ENCODE results near the gene TGFBRAP1. TPM values are rescaled to one million over a fixed set of nuclear protein-coding genes. Genes with fewer than 3 reads are reported as not detected.
"Not testable (repeated sequence)": the region's sequence is repeated elsewhere in the genome, so short reads cannot be mapped to it uniquely, and the experiment has no call there.

Gene TGFBRAP1
- total and polyA plus RNA-seq, 5 experiments from 2014 or later: 19.4 to 26.9 (median 22.8) TPM

DNA sequence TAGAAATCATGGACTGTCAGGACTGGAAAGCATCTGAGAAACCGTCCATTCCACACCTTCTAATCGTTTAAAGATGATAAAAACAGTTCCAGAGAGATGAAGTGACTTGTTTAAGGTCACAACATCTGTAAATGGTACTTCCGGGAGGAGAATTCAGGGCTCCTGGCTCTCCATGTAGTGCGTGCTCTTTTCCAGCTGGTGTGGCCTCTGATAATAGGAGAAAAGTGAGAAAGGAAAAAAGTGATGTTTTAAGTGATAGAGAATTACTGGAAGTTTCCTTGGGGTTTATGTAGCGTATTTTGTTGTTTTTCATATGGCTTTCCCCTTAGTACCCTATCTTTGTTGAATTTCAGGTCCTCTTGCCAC is 8.5 kb upstream of the TGFBRAP1 start:
- DNase-seq: no peak
- peak overlapping the region; percentile 94 to 100 (median 99) for H3K4me3 Mint-ChIP-seq
- no peaks in the 10 kb centered on the region for H3K9me3 Mint-ChIP-seq
- peak; percentile 1 to 11 for ATAC-seq
- peak overlapping the region; percentile 98 to 100 (median 100) for H3K27ac Mint-ChIP-seq
- H3K4me1 Mint-ChIP-seq: peaks cover 16 to 45% (median 37%) of the 10 kb centered on the region in 4 donors
- POLR2A ChIA-PET: interaction anchor here (1.9 to 3.3 kb wide), 2 partner anchors 9 to 61 kb away, joined by 6 to 22 read pairs; partner anchors contain the start of genes FHL2 and TGFBRAP1
- peaks cover 0 to 38% (median 5%) of the 10 kb centered on the region in 3 donors for H3K36me3 Mint-ChIP-seq
- peaks cover 0 to 1% (median 0%) of the 10 kb centered on the region in 5 donors for H3K27me3 Mint-ChIP-seq

DNA sequence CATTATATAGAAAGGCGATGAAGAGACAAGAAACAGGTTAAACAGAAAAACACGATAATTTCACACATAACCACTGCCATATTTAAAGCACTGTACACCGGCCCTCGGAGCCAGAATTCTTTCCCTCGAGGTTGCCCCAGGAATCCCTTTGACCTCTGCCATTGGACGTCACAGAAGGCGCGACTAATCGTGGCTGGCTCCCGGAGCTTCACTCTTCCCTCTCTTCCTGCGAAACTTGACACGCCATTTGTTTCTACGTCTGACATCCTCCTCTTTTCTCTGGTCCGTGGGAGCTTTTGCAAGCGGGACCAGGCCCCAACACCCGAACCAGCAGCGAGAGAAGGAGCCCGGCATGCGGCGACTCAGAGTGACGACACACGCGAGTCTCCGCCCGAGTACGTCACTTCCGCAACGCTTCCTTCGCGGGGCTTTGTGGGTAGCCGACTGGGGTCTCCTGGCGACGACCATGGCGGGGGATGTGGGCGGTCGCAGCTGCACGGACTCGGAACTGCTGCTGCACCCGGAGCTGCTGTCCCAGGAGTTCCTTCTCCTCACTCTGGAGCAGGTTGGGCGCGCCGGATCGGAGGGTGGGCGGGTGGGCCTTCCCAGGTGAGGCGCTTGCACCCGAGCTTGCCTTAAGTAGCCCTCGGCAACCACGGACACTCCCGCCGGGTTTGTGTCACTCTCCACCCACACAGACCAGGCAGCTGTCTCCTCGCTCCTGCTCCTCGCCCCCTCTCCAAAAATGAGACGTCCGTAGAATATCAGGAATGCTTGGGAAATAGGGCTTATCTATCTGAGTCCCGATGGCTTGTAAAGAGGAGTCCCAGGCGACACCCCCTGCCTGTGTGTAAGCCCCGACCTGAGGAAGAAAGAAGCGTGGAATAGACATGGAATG is 7.8 kb upstream of the TGFBRAP1 start, which contains the start of gene C2orf49:
Gene C2orf49, plus strand, starts transcription at position 419 of the 898 bp plus-strand sequence. Its CDS starts 48 bp downstream, at position 467.
- peak; percentile 81 to 98 (median 91) for DNase-seq
- POLR2A ChIA-PET: interaction anchor here (1.9 to 3.3 kb wide), 2 partner anchors 8 to 61 kb away, joined by 6 to 22 read pairs; partner anchors contain the start of genes FHL2 and TGFBRAP1
- H3K27me3 Mint-ChIP-seq: peaks cover 0 to 1% (median 0%) of the 10 kb centered on the region in 5 donors
- ATAC-seq: peak; percentile 91 to 93
- peaks cover 0 to 33% (median 5%) of the 10 kb centered on the region in 3 donors for H3K36me3 Mint-ChIP-seq
- peak within 1 kb of the TSS; percentile 94 to 100 (median 99) for H3K4me3 Mint-ChIP-seq
- peak within 1 kb of the TSS; percentile 98 to 100 (median 100) for H3K27ac Mint-ChIP-seq
- peaks cover 16 to 45% (median 37%) of the 10 kb centered on the region in 4 donors for H3K4me1 Mint-ChIP-seq
- H3K9me3 Mint-ChIP-seq: no peaks in the 10 kb centered on the region

DNA sequence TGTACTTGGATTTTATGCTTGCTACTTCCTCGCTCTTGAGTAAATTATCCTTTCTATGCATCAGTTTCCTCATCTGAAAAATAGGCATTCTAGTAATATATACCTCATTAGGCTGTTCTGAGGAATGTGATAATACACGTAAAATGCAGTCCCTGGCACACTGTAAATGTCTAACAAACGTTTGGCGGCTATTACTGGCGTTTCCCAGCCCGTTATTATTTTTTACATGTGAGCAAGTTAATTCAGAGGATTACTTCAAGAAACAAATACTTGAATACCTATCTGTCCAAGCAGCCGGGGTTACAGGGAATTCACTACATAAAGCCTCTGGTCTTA is 7.2 kb upstream of the TGFBRAP1 start:
- POLR2A ChIA-PET: interaction anchor here (0.6 to 3.3 kb wide), 3 partner anchors 8 to 418 kb away, joined by 4 to 22 read pairs (median 6); partner anchors contain the start of genes FHL2 and TGFBRAP1
- DNase-seq: no peak
- no peak for ATAC-seq
- peak overlapping the region; percentile 94 to 100 (median 99) for H3K4me3 Mint-ChIP-seq
- peaks cover 0 to 1% (median 0%) of the 10 kb centered on the region in 5 donors for H3K27me3 Mint-ChIP-seq
- no peaks in the 10 kb centered on the region for H3K9me3 Mint-ChIP-seq
- H3K4me1 Mint-ChIP-seq: peaks cover 16 to 45% (median 37%) of the 10 kb centered on the region in 4 donors
- H3K27ac Mint-ChIP-seq: peak overlapping the region; percentile 98 to 100 (median 100)
- H3K36me3 Mint-ChIP-seq: peaks cover 0 to 27% (median 5%) of the 10 kb centered on the region in 3 donors

DNA sequence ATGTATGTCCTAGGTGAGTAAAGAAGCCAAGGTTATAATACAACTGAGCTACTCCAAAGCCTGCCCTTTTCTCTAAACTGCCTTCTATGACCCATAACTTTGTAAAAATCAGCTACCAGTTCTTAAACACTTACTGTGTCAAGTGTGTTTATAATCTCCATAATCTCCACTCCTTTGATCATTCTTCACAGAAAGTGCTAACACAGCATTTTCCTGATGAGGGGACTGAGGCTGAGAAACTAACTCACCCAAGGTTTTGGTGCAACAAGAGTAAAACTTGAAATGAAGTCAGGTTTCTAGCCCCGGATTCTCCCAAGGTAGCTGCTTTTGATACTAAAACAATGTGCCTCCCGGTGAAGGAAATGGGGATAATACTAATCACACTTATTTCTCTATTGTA is 5.9 kb upstream of the TGFBRAP1 start:
- Mint-ChIP-seq H3K27me3 (peaks cover 0 to 1% (median 0%) of the 10 kb centered on the region in 5 donors), H3K9me3 (no peaks in the 10 kb centered on the region), H3K27ac (peak overlapping the region in 6 of 10 donors; percentile 40 to 100 (median 76)), H3K36me3 (peaks cover 0 to 15% (median 0%) of the 10 kb centered on the region in 3 donors), H3K4me1 (peaks cover 16 to 44% (median 41%) of the 10 kb centered on the region in 4 donors), H3K4me3 (peak overlapping the region in 2 of 10 donors; percentile 31 to 98)
- ATAC-seq (no peak), DNase-seq (no peak)
- POLR2A ChIA-PET: interaction anchor here (0.7 kb wide), 1 partner anchor 857 kb away, joined by 3 read pairs; no protein-coding TSS in a partner anchor

DNA sequence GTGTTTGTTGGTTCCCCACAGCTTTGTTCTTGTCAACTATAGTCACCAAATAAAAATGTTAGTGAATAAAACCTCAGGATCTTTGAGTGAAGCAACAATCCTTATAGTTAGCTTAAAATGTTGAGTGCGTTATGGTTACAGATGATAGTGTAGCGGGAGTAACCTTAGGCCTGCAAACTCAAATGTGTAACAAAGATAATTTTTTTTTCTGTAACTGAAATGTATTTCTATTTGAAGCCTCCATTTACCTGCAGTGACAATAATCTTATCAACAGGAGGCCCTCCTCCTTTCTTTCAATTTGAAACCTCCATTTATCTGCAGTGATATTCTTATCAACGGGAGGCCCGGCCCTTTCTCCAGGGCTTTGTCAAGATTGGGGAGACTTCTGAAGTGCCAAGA is 4.7 kb upstream of the TGFBRAP1 start:
- no peak for DNase-seq
- Mint-ChIP-seq H3K9me3 (no peaks in the 10 kb centered on the region), H3K27ac (peak overlapping the region in 1 of 10 donors; percentile 3), H3K4me1 (peaks cover 13 to 41% (median 39%) of the 10 kb centered on the region in 4 donors), H3K36me3 (peaks cover 0 to 5% (median 0%) of the 10 kb centered on the region in 3 donors), H3K27me3 (peaks cover 0 to 1% (median 0%) of the 10 kb centered on the region in 5 donors), H3K4me3 (no peak overlapping the region)
- ATAC-seq: no peak
- POLR2A ChIA-PET: interaction anchor here (0.5 kb wide), 1 partner anchor 34 kb away, joined by 3 read pairs; no protein-coding TSS in a partner anchor

DNA sequence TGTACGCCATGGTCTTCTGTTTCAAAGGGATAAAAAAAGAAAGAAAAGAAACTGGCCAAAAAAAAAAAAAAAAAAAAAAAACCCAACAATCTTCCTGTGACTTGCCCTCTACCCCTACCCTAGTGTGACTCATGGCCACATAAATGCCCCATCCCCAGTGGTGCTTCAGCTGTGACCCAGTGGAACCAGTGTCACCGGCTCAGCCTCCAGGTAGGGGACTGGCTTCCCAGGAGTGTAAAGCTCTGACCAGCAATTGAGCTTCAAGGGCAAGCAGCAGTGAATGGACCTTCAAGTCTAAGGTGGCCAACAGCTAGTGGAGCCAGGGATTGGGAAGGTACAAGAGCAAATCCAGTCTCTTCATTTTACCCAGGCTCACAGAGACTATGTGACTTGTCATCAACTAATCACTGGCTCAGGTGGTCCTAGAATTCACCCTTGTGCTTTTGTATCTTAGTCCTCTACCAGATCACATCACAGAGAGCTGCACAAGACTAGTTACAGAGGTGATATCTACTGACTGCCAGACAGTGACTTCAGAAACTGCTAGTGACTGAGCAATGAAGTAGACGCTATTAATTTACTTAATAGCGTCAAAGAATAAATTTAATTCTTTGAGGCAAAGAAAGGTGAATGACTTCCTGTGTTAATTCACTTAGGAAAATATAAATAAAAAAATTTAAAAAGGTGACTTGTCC is 1.3 kb upstream of the TGFBRAP1 start:
- POLR2A ChIA-PET: interaction anchor here (0.6 to 2.9 kb wide), 3 partner anchors 7 to 834 kb away, joined by 4 to 22 read pairs (median 5); partner anchors contain the start of gene C2orf49
- peak overlapping the region; percentile 39 to 91 (median 84) for H3K4me3 Mint-ChIP-seq

DNA sequence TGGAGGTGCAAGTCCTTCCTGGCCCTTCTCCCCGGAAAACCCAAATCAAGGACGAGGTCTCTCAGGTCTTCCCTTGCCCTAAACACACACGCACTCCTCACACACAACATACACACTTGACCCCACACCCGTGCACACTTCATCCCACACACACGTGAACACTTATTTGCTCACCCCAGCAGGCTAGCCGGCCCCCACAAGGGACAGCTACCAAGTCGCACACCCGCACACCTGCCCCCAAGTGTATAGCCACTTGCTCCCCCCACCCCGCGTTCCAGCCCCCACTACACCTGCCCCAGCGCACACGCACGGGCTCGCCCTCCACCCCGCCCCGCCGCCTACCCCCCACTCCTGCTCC is 359 bp downstream of the TGFBRAP1 start:
- Mint-ChIP-seq H3K9me3 (no peaks in the 10 kb centered on the region), H3K4me1 (peaks cover 26 to 56% (median 52%) of the 10 kb centered on the region in 4 donors), H3K27ac (peak overlapping the region; percentile 90 to 99 (median 96)), H3K4me3 (peak overlapping the region; percentile 81 to 97 (median 92)), H3K27me3 (no peaks in the 10 kb centered on the region), H3K36me3 (peaks cover 0 to 3% (median 0%) of the 10 kb centered on the region in 3 donors)
- POLR2A ChIA-PET: interaction anchor here (0.6 to 2.9 kb wide), 2 partner anchors 9 to 237 kb away, joined by 5 to 22 read pairs; partner anchors contain the start of gene C2orf49
- peak in 2 of 10 donors; percentile 18 to 32 for DNase-seq
- ATAC-seq: peak; percentile 33 to 38

More for the DNA sequence above, 1.3 kb upstream of the TGFBRAP1 start:
- no peaks in the 10 kb centered on the region for H3K9me3 Mint-ChIP-seq
- peak overlapping the region; percentile 87 to 96 (median 93) for H3K27ac Mint-ChIP-seq
- no peaks in the 10 kb centered on the region for H3K27me3 Mint-ChIP-seq
- no peak for ATAC-seq
- H3K36me3 Mint-ChIP-seq: peaks cover 0 to 5% (median 0%) of the 10 kb centered on the region in 3 donors
- H3K4me1 Mint-ChIP-seq: peaks cover 17 to 41% (median 35%) of the 10 kb centered on the region in 4 donors
- no peak for DNase-seq

DNA sequence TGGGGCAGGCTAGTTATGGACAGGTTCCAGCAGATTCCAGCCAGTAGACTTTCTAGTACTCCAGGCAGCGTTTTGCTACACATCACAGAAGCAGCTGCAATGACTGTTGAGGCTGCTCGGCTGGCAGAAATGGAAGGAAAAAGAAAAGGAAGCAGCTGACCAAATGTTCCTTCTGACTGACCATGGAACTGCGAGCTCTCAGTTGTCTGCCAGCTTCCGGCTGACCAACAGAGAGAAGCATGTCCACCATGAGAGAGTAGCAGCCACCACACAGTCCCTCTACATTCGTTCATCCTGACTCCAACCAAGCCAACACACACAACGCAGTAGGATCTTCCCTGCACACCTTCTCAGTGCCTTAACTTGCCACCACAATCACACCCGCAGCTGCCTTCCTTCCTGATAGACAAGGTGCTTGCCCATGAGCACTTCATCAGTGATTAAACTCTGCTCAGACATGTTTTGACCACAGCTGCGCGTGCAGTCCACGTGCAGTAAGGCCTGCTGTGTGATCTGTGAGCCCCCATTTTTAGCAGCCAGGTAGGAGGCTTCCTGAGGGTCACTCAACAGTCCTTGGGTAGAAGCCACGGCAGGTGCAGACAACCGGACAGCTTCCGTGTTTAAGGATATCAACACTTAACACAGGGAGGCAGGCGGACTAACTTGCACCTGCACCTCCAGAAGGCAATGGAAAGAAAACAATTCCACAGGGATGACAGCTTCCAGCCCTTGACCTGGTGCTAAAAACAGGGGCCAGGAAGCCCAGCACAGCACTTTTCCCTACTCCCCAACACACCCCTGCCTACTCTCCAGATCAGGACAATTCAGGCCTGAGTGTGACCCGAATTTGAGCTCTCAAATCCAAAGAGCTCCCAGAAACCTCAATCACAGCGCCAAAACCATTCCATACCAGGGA is 996 bp downstream of the TGFBRAP1 start:
- H3K4me1 Mint-ChIP-seq: peaks cover 29 to 62% (median 57%) of the 10 kb centered on the region in 4 donors
- ATAC-seq (no peak), DNase-seq (peak in 3 of 10 donors; percentile 4 to 27 (median 11))
- H3K27ac Mint-ChIP-seq: peak overlapping the region; percentile 90 to 99 (median 96)
- no peaks in the 10 kb centered on the region for H3K36me3 Mint-ChIP-seq
- POLR2A ChIA-PET: interaction anchor here (0.6 to 2.9 kb wide), 2 partner anchors 10 to 237 kb away, joined by 5 to 22 read pairs; partner anchors contain the start of gene C2orf49
- peak overlapping the region; percentile 81 to 97 (median 92) for H3K4me3 Mint-ChIP-seq
- H3K27me3 Mint-ChIP-seq: no peaks in the 10 kb centered on the region
- no peaks in the 10 kb centered on the region for H3K9me3 Mint-ChIP-seq

DNA sequence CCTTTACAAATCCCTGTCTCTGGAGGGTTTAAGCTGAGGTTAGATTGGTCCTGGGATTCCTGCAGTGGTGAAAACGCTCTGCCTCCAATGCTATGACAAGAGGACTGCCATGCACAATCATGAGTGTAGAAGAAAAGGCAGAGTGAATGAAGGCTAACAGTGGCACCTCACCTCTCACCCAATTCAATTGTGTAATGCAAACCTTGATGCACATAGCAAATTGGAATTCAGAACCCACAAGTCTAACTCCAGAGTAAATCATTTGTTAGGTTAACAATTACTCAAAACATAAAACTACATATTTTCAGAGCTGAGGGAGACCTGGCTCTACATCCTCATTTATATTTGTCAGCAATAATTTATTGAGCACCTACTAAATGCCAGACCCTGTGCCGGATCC is 1.8 kb downstream of the TGFBRAP1 start:
- DNase-seq: no peak
- peaks cover 0 to 4% (median 0%) of the 10 kb centered on the region in 3 donors for H3K36me3 Mint-ChIP-seq
- no peak for ATAC-seq
- H3K9me3 Mint-ChIP-seq: no peaks in the 10 kb centered on the region
- peaks cover 32 to 71% (median 65%) of the 10 kb centered on the region in 4 donors for H3K4me1 Mint-ChIP-seq
- peak overlapping the region; percentile 81 to 97 (median 92) for H3K4me3 Mint-ChIP-seq
- POLR2A ChIA-PET: interaction anchor here (2.9 kb wide), 1 partner anchor 11 kb away, joined by 22 read pairs; the partner anchor contains the start of gene C2orf49
- peak overlapping the region; percentile 90 to 99 (median 96) for H3K27ac Mint-ChIP-seq
- no peaks in the 10 kb centered on the region for H3K27me3 Mint-ChIP-seq

DNA sequence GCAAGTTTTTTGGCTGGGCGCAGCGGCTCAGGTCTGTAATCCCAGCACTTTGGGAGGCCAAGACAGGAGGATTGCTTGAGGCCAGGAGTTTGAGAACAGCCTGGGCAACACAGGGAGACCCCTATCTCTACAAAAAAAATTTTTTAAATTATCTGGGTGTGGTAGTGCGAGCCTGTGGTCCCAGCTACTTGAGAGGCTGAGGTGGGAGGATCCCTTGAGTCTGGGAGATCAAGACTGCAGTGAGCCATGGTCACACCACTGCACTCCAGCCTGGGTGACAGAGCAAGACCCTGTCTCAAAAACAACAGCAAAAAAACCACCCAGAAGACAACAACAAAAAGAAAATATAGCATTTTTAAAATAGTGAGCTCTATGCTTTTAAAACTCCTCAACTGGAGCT is 2.3 kb downstream of the TGFBRAP1 start:
- peak overlapping the region; percentile 22 to 99 (median 94) for H3K27ac Mint-ChIP-seq
- H3K36me3 Mint-ChIP-seq, DNase-seq, H3K9me3 Mint-ChIP-seq, ATAC-seq, POLR2A ChIA-PET, H3K27me3 Mint-ChIP-seq: not testable (repeated sequence)
- peaks cover 34 to 75% (median 69%) of the 10 kb centered on the region in 4 donors for H3K4me1 Mint-ChIP-seq
- peak overlapping the region in 2 of 10 donors; percentile 52 to 81 for H3K4me3 Mint-ChIP-seq

DNA sequence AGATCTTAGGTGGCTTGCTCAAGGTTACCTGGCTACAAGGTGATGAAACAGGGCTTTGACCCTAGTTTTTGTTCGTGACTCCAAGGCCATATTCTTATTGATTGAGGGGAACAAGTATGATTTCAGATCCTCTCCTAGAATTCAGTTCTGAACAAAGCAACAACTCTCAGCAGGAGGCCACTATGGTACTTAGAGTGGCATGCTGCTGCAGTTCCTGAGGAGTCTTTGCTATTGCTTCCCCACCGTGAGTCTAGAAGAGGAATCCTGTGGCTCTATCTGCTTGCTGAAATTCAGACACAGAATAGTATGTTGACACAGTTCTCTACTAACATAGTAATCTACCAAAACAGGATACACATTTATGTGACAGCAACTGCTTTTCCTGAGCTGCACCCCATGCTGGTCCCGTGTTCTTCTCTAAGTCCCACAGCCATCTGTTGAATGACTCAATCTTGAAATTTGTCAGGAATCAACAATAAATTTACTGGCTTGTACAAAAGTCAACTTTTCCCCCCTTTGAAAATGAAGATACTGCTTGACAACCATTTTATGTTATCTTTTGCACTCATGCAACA is 4.1 kb downstream of the TGFBRAP1 start:
- Mint-ChIP-seq H3K4me1 (peaks cover 40 to 74% (median 69%) of the 10 kb centered on the region in 4 donors), H3K4me3 (no peak overlapping the region), H3K27me3 (no peaks in the 10 kb centered on the region), H3K36me3 (peaks cover 0 to 8% (median 0%) of the 10 kb centered on the region in 3 donors), H3K27ac (peak overlapping the region in 7 of 10 donors; percentile 8 to 83 (median 37)), H3K9me3 (no peaks in the 10 kb centered on the region)
- no peak for ATAC-seq
- POLR2A ChIA-PET: no interaction called here
- no peak for DNase-seq

Data from naive thymus-derived CD8-positive, alpha-beta T cell (primary cell).